Body of pancreas (tissue), 4 donors: Measurements from ENCODE around the gene GEMIN5. TPM values are rescaled to one million over a fixed set of nuclear protein-coding genes. Genes with fewer than 3 reads are reported as not detected.

Source experiments
- ATAC-seq: fragments of 150-250 bp; one replicate; pipeline ENCODE4 v1.9.1; 2016
- DNase-seq, 4 donors: peaks; one replicate each; pipeline ENCODE4 v3.0.0-alpha.2; 2019
- H3K27ac ChIP-seq, 4 donors: fragments of 200-600 bp; sonication (generic); 1 replicate in 3 of 4; 2 replicates in 1 of 4; pipeline versions ENCODE4 v1.5.1 to v1.6.1; 2016 to 2019; ENCODE audit warnings: mild to moderate bottlenecking in 1 of 4, mixed read lengths in 1 of 4, moderate library complexity in 1 of 4
- H3K27me3 ChIP-seq, 2 donors: fragments of 200-600 bp; sonication (generic); one replicate each; pipeline ENCODE4 v1.6.0; 2016; ENCODE audit warnings: mild to moderate bottlenecking in 1 of 2
- H3K36me3 ChIP-seq, 2 donors: fragments of 200-600 bp; sonication (generic); replicated peaks in 1 of 2; 2 replicates each; pipeline ENCODE4 v1.5.1; 2016; ENCODE audit warnings: low read depth in 2 of 2; ENCODE audit not compliant: insufficient read depth in 1 of 2
- H3K4me1 ChIP-seq: fragments of 200-600 bp; sonication (generic); one replicate; pipeline ENCODE4 v1.6.0; 2016
- H3K4me3 ChIP-seq, 2 donors: fragments of 200-600 bp; sonication (generic); 1 replicate in 1 of 2; 2 replicates in 1 of 2; pipeline ENCODE4 v1.5.1; 2016 to 2019
- H3K9me3 ChIP-seq, 3 donors: fragments of 200-600 bp; sonication (generic); 1 replicate in 2 of 3; 2 replicates in 1 of 3; pipeline ENCODE4 v1.5.1; 2016
- CTCF ChIP-seq, 7 experiments: fragments of 450-650 bp in 4 of 7; fragments of 200-600 bp in 3 of 7; sonication (generic) in 3 of 7; IDR thresholded peaks; one replicate each; pipeline ENCODE4 v1.5.1; 2016 to 2019; ENCODE audit warnings: antibody characterized with exemption in 7 of 7
- POLR2A ChIP-seq, 3 donors: fragments of 450-650 bp; IDR thresholded peaks; one replicate each; pipeline ENCODE4 v1.6.1; 2016; ENCODE audit warnings: antibody characterized with exemption in 3 of 3, mild to moderate bottlenecking in 2 of 3
- WGBS, 2 donors: methylation state at CpG; one replicate each; pipeline ENCODE4 v1.1.5; 2017; 5-methylcytosine and 5-hydroxymethylcytosine counted together
- intact Hi-C: fragments of 100-400 bp; cut with DNase I; formaldehyde crosslinking; loops from one replicate; pipeline ENCODE4 v1.15.1; 2023
- total RNA-seq, 2 donors: library from RNA; depleted of rRNA; stranded (reverse); fragments of >200 nt; gene quantifications; one replicate each; pipeline ENCODE4 v1.1.0, GENCODE V29; 2016

The GEMIN5 gene
- total RNA-seq, 2 donors from 2014 or later: 5.7 to 8.2 TPM

- H3K27me3 ChIP-seq: no peaks in the 10 kb centered on the region
- ATAC-seq: peak; percentile 40
- 71 to 74% methylated on average over 4 of the region's 4 CpGs for WGBS, 2 donors
- DNase-seq: no peak
- TF ChIP-seq POLR2A (IDR thresholded peaks at IDR 0.05) (no peak), CTCF (IDR thresholded peaks at IDR 0.05) (no peak)
- H3K27ac ChIP-seq: no peak overlapping the region
- peaks cover 0 to 21% (median 0%) of the 10 kb centered on the region in 3 donors for H3K9me3 ChIP-seq
- H3K4me3 ChIP-seq: no peak overlapping the region
- no peaks in the 10 kb centered on the region for H3K4me1 ChIP-seq
- H3K36me3 ChIP-seq: peaks cover 0 to 2% of the 10 kb centered on the region in 2 donors
- intact Hi-C loops: no loop called here
Measured at GRCh38 chr5:154881986-154882385, 56.0 kb downstream of the GEMIN5 start.

DNA sequence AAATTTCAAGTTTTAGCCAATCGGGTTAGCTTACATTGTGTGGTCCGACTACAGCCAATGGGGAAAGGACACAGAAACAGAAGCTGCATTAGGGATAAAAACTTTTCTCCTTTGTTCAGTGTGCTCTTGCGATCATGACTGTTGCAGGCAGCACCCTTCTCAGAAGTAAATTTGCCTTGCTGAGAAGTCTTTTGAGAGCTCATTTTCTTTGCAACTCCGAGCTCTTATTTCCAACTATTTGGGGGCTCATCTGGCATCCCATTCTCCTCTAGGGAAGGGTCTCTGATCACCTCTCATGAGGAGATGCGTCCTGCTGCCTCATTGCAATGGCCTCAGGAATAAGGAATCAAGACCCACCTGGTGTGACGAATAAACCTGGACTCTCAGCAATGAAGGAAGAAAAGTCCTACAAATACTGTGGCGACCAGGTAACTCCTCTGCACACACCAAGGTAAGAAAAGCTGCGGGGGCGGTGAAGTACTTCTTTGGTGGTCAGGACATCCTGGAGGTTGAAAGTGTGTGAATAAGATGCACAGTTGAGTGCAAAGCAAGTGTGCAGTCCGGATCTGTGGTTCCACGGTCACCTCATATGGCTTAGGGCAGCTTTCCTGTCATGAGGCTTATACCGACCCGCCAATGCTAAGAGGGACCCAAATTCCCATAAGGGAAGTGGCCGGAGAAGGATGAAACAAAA, 59.2 kb downstream of the GEMIN5 start:
- intact Hi-C loops: no loop called here
- WGBS, 2 donors: 96 to 97% methylated on average over 14 of the region's 14 CpGs
- Histone ChIP-seq H3K36me3 (peaks cover 6 to 11% of the 10 kb centered on the region in 2 donors), H3K4me3 (no peak overlapping the region), H3K4me1 (no peaks in the 10 kb centered on the region), H3K27me3 (no peaks in the 10 kb centered on the region), H3K9me3 (peaks cover 0 to 14% (median 0%) of the 10 kb centered on the region in 3 donors), H3K27ac (no peak overlapping the region)
- no peak for ATAC-seq
- no peak for DNase-seq
- TF ChIP-seq POLR2A (IDR thresholded peaks at IDR 0.05): no peak
- no peak for TF ChIP-seq CTCF (IDR thresholded peaks at IDR 0.05)

DNA sequence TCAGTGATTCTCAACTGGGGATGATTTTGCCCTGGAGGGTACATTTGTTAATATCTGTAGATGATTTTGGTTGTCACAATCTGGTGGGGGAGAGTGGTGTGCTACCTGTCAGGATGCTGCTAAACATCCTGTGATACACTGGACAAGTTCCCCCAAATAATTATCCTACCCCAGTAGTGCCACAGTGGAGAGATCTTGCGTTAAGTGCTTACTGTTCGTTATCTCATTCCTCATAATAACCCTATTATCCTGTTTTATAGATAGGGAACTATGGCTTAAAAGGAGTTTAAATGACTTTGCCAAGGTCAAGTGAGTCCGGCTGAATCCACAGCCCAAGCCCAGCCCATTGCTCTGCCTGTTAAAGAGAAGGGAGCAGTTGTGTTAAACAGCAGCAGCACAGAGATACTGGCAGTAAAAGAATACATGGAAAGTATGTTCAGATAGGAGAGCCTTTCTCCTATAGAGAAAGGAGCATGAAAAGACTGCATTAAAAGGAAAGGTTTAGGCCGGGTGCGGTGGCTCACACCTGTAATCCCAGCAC, 64.2 kb downstream of the GEMIN5 start:
- no peak for TF ChIP-seq CTCF (IDR thresholded peaks at IDR 0.05)
- TF ChIP-seq POLR2A (IDR thresholded peaks at IDR 0.05): no peak
- no peak overlapping the region for H3K27ac ChIP-seq
- intact Hi-C loops: no loop called here
- peaks cover 0 to 9% (median 0%) of the 10 kb centered on the region in 3 donors for H3K9me3 ChIP-seq
- no peaks in the 10 kb centered on the region for H3K27me3 ChIP-seq
- no peak for DNase-seq
- ATAC-seq: no peak
- no peaks in the 10 kb centered on the region for H3K4me1 ChIP-seq
- H3K4me3 ChIP-seq: no peak overlapping the region
- 81 to 84% methylated on average over 5 of the region's 5 CpGs for WGBS, 2 donors
- peaks cover 6 to 34% of the 10 kb centered on the region in 2 donors for H3K36me3 ChIP-seq

GRCh38 chr5:154871734-154872133, 66.3 kb downstream of the GEMIN5 start:
- ATAC-seq: no peak
- 85 to 88% methylated on average over 4 of the region's 4 CpGs for WGBS, 2 donors
- DNase-seq: no peak
- Histone ChIP-seq H3K27me3 (no peaks in the 10 kb centered on the region), H3K9me3 (no peaks in the 10 kb centered on the region), H3K4me3 (no peak overlapping the region), H3K27ac (no peak overlapping the region), H3K36me3 (peaks cover 6 to 34% of the 10 kb centered on the region in 2 donors), H3K4me1 (no peaks in the 10 kb centered on the region)
- TF ChIP-seq POLR2A (IDR thresholded peaks at IDR 0.05): no peak
- no peak for TF ChIP-seq CTCF (IDR thresholded peaks at IDR 0.05)
- intact Hi-C loops: no loop called here

- DNase-seq: peak in 2 of 4 donors; percentile 14 to 21
- TF ChIP-seq CTCF (IDR thresholded peaks at IDR 0.05): no peak
- no peak for TF ChIP-seq POLR2A (IDR thresholded peaks at IDR 0.05)
- Histone ChIP-seq H3K27me3 (no peaks in the 10 kb centered on the region), H3K36me3 (peaks cover 0 to 23% of the 10 kb centered on the region in 2 donors), H3K9me3 (no peaks in the 10 kb centered on the region), H3K27ac (no peak overlapping the region), H3K4me3 (no peak overlapping the region), H3K4me1 (peaks cover 6% of the 10 kb centered on the region)
- 87 to 88% methylated on average over 5 of the region's 5 CpGs for WGBS, 2 donors
- ATAC-seq: peak; percentile 35
- intact Hi-C loops: no loop called here
Measured at GRCh38 chr5:154868702-154869101, 69.3 kb downstream of the GEMIN5 start.
